Heart right ventricle (tissue), 16 donors: ENCODE data around the gene DNAJC11. TPM values are rescaled to one million over a fixed set of nuclear protein-coding genes. Genes with fewer than 3 reads are reported as not detected.

Source experiments
- ATAC-seq, 8 donors: fragments of 200-7000 bp; cut with Tn5 transposase; one replicate each; pipeline ENCODE4 v1.9.1; 2020; ENCODE audit warnings: mild to moderate bottlenecking in 8 of 8, moderate library complexity in 8 of 8, moderate number of reproducible peaks in 1 of 8
- DNase-seq, 2 donors: peaks; one replicate each; pipeline ENCODE4 v3.0.0-alpha.2; 2020
- H3K27ac ChIP-seq, 10 donors: fragments of 200-600 bp; sonication (generic) in 2 of 10; one replicate each; pipeline versions ENCODE4 v1.5.0 to v1.8.0; 2020 to 2022; ENCODE audit warnings: mild to moderate bottlenecking in 3 of 10
- H3K27me3 ChIP-seq, 7 donors: fragments of 200-600 bp; one replicate each; pipeline ENCODE4 v1.8.0; 2021 to 2022; ENCODE audit warnings: mild to moderate bottlenecking in 2 of 7
- H3K36me3 ChIP-seq, 9 donors: fragments of 200-600 bp; sonication (generic) in 1 of 9; one replicate each; pipeline versions ENCODE4 v1.5.0 to v1.8.0; 2020 to 2022; ENCODE audit warnings: mild to moderate bottlenecking in 2 of 9
- H3K4me1 ChIP-seq, 9 donors: fragments of 200-600 bp; sonication (generic) in 1 of 9; one replicate each; pipeline versions ENCODE4 v1.5.0 to v1.8.0; 2020 to 2022; ENCODE audit warnings: mild to moderate bottlenecking in 4 of 9
- H3K4me3 ChIP-seq, 10 donors: fragments of 200-600 bp; sonication (generic) in 2 of 10; one replicate each; pipeline versions ENCODE4 v1.5.0 to v1.8.0; 2020 to 2022; ENCODE audit warnings: mild to moderate bottlenecking in 7 of 10, moderate library complexity in 2 of 10
- H3K9me3 ChIP-seq, 11 donors: fragments of 200-600 bp in 10 of 11; sonication (generic) in 2 of 11; one replicate each; pipeline versions ENCODE4 v1.5.0 to v1.8.0; 2013 to 2022; ENCODE audit warnings: mild to moderate bottlenecking in 2 of 11, control low read depth in 1 of 11, moderate library complexity in 1 of 11
- CTCF ChIP-seq, 9 donors: fragments of 200-600 bp; sonication (generic) in 2 of 9; IDR thresholded peaks; one replicate each; pipeline versions ENCODE4 v1.5.0 to v1.8.0; 2021 to 2022; ENCODE audit warnings: antibody characterized with exemption in 9 of 9, mild to moderate bottlenecking in 5 of 9, moderate library complexity in 1 of 9
- WGBS, 2 donors: extraction: QIAGEN DNeasy Blood & Tissue Kit; methylation state at CpG; one replicate each; pipeline ENCODE4 v1.1.7; 2013; ENCODE audit warnings: inconsistent platforms in 1 of 2; 5-methylcytosine and 5-hydroxymethylcytosine counted together
- intact Hi-C, 10 donors: fragments of 100-400 bp; cut with DNase I; formaldehyde crosslinking; loops; one replicate each; pipeline versions ENCODE4 v1.11.1 to v1.14.2; 2022
- polyA plus RNA-seq, 2 donors: library from polyadenylated mRNA; stranded (reverse); fragments of 200-250 nt; gene quantifications; one replicate each; pipeline ENCODE4 v1.2.3, GENCODE V29; 2013
- total RNA-seq, 10 donors: library from RNA; stranded (reverse); fragmentation: NEBNext Ultra II Directional in 3 of 10; extraction: Animal tissue kit (Norgen Biotek cat#: 25700) in 3 of 10; gene quantifications; one replicate each; pipeline versions ENCODE4 v1.2.1 to v1.2.4, GENCODE V29; 2021 to 2023
- donor health status: Arrhythmogenic right ventricular cardiomyopathy.
- donor health status: ischemic (EF 13 %, LVEDD 7.1; RV severe dilation, severe dysfunction).
- donor health status: healthy with polysubstance abuse.
- donor health status: DM: no; HTN: yes; CAD: no.
- donor health status: DM: no; HTN: no; CAD: no.
- donor health status: ischemic (EF 25% LVEDD 6.9; RV normal size, moderate dysfunction).
- donor health status: ischemic (EF 25% LVEDD 5.7; RV mildly dilated, moderate dysfunction).
- donor health status: healthy.
- donor health status: DM: yes; HTN: yes; CAD: no.
- donor health status: Ischemic cardiomyopathy.
- donor health status: ischemic (EF 35%, LVEDD 5.7; RV mildly dilated, moderate dysfunction).
- donor health status: nonischemic (EF 11% LVEDD 7.7; RV severe dilation, severe dysfunction).
- donor health status: DM: yes; HTN: yes; CAD: no.
- donor health status: PGD.
- donor health status: ischemic (EF 29% LVEDD 5.4; RV normal size, mild dysfunction).
- donor health status: nonischemic (EF 23%, LVEDD 6.1; RV moderate dilation, normal function).

Gene DNAJC11
- total and polyA plus RNA-seq, 12 donors: 31.2 to 80.6 (median 71.9) TPM

DNA sequence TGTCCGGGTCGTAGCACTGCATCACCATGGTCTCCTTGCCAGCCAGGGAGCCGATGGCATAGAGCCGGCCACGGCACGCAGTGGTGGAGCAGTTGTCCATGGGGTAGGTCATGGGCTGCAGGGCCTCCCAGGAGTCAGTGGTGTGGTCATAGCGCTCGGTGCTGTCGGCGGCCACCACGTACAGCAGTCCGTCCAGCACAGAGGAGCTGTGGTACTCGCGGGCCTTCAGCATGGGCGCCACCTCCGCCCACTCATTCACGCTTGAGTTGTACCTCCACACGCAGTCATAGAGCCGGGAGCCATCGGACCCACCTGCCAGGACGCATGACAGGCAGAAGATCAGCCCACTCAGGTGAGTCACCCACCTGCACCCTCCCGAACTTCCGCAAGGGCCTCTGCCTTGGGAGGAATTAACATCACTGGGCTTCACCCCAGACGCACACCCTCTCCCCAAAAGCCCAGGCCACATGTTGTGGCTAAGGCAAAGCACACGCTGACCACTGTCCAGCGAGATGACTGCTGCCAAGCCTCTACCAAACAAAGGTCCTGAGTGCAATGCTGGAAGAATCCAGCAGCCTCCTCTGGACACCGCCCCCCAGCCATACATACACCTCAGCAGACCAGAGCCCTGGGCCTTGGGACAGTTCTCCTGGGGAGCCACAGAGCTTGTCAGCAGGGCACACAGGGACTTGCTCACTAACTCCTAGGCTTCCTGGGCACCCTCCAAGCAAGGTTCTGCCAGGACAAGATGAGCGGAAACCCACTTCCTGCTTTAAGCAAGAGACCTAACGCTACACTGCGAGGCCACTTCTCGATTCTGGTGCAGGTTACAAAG lies 102.3 kb downstream of the DNAJC11 start:
- WGBS, 2 donors: 68 to 69% methylated on average over 31 of the region's 31 CpGs
- DNase-seq (no peak), ATAC-seq (no peak)
- H3K4me3 ChIP-seq: peak overlapping the region; percentile 68 to 96 (median 86)
- peaks cover 19 to 76% (median 62%) of the 10 kb centered on the region in 9 donors for H3K4me1 ChIP-seq
- no peak for TF ChIP-seq CTCF (IDR thresholded peaks at IDR 0.05)
- no peaks in the 10 kb centered on the region for H3K27me3 ChIP-seq
- intact Hi-C loops: no loop called here
- peaks cover 0 to 55% (median 43%) of the 10 kb centered on the region in 9 donors for H3K36me3 ChIP-seq
- peak overlapping the region in 8 of 10 donors; percentile 96 to 100 (median 100) for H3K27ac ChIP-seq
- no peaks in the 10 kb centered on the region for H3K9me3 ChIP-seq

DNA sequence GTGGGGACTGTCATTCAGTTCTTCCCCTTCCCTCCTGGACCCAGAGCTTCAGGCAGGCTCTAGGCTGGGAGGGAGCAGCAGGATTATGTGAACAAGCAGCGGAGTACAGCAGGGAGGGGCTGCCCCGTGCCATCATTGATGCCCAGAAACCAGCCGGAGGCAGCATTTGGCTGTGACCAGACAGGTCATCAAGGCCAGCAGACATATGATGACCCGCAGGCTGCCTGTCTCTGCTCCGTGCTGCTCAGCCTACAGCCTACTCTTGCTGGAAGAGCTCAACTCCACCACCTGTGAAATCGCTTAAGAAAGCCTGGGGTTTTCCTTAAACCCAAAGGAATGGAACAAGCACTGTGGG lies 103.9 kb downstream of the DNAJC11 start:
- ATAC-seq (peak in 1 of 8 donors; percentile 3), DNase-seq (no peak)
- WGBS, 2 donors: 66 to 72% methylated on average over 6 of the region's 6 CpGs
- no peak for TF ChIP-seq CTCF (IDR thresholded peaks at IDR 0.05)
- peak overlapping the region; percentile 5 to 100 (median 86) for H3K27ac ChIP-seq
- peak overlapping the region in 1 of 10 donors; percentile 2 for H3K4me3 ChIP-seq
- H3K4me1 ChIP-seq: peaks cover 18 to 72% (median 59%) of the 10 kb centered on the region in 9 donors
- no peaks in the 10 kb centered on the region for H3K27me3 ChIP-seq
- peaks cover 0 to 71% (median 59%) of the 10 kb centered on the region in 9 donors for H3K36me3 ChIP-seq
- intact Hi-C loops: no loop called here
- H3K9me3 ChIP-seq: no peaks in the 10 kb centered on the region

DNA sequence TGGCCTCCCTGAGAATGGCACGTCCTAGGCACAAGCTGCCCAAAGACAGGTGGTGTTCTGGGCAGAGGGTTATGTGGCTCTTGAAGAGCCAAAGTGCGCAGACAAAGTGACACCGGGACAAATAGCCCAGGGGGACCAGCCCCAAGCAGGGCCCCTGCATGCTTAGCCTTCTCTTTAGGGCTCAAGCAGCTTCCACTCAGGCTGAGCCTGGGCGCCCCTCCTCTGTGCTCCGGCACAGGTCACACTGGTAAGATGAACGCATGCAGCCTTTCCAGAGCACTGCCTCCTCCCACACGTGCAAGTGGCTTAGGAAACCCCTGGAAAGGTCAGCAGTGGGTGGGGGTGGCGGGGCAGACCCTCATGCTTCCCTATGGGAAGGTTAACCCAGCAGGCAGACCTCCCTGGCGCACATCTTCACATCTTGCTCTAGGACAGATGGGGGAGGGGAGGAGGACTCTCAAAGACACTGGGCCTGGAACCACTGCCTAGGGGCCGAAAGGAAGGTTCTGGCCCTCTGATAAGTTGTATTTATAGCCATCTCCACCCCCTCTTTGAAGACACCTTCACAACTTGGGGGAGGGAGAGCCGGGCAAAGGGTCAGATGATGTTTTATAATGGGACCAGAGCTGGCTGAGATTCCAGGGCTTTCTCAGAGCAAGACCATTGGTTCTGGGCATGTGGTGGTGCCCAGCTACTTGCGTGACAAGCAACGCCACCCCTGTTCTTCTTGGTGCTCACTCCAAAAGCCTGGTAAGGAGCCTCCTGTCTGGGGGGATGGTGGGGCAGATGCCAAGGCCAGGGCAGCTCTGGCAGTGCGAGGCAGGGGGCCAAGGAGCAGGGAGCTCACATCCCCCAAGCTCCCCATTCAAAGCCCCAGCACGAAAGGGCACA lies 104.5 kb downstream of the DNAJC11 start:
- Histone ChIP-seq H3K36me3 (peaks cover 0 to 78% (median 65%) of the 10 kb centered on the region in 9 donors), H3K4me3 (peak overlapping the region in 5 of 10 donors; percentile 1 to 17 (median 10)), H3K9me3 (no peaks in the 10 kb centered on the region), H3K27me3 (no peaks in the 10 kb centered on the region), H3K4me1 (peaks cover 18 to 78% (median 59%) of the 10 kb centered on the region in 9 donors), H3K27ac (peak overlapping the region; percentile 5 to 100 (median 86))
- peak in 3 of 8 donors; percentile 2 to 31 (median 25) for ATAC-seq
- intact Hi-C loops: no loop called here
- WGBS, 2 donors: 53 to 63% methylated on average over 15 of the region's 15 CpGs
- no peak for TF ChIP-seq CTCF (IDR thresholded peaks at IDR 0.05)
- no peak for DNase-seq

DNA sequence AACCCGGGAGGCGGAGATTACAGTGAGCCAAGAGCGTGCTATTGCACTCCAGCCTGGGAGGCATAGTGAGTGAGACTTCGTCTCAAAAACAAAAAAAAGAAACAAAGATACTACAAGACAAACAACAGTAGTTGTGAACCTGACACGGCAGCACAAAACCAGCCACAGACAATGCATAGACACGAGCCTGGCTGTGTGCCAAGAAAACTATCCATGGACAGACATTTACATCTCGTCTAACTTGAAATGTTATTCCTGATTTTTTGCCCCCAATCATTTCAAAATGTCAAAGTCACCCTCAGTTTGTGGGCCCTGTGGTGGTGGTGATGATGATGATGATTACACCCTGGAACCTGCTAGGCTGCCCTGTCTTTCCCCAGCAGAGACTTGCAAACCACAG lies 105.3 kb downstream of the DNAJC11 start:
- Histone ChIP-seq H3K36me3 (peaks cover 0 to 85% (median 65%) of the 10 kb centered on the region in 9 donors), H3K4me1 (peaks cover 22 to 86% (median 66%) of the 10 kb centered on the region in 9 donors), H3K27me3 (no peaks in the 10 kb centered on the region), H3K4me3 (peak overlapping the region in 5 of 10 donors; percentile 0 to 17 (median 10)), H3K9me3 (no peaks in the 10 kb centered on the region), H3K27ac (peak overlapping the region in 8 of 10 donors; percentile 36 to 100 (median 86))
- DNase-seq: no peak
- no peak for ATAC-seq
- intact Hi-C loops: no loop called here
- 54% methylated on average over 7 of the region's 7 CpGs for WGBS, 2 donors
- no peak for TF ChIP-seq CTCF (IDR thresholded peaks at IDR 0.05)
